Measurements from ENCODE around the gene SLC19A1.

SLC19A1 gene

DNA sequence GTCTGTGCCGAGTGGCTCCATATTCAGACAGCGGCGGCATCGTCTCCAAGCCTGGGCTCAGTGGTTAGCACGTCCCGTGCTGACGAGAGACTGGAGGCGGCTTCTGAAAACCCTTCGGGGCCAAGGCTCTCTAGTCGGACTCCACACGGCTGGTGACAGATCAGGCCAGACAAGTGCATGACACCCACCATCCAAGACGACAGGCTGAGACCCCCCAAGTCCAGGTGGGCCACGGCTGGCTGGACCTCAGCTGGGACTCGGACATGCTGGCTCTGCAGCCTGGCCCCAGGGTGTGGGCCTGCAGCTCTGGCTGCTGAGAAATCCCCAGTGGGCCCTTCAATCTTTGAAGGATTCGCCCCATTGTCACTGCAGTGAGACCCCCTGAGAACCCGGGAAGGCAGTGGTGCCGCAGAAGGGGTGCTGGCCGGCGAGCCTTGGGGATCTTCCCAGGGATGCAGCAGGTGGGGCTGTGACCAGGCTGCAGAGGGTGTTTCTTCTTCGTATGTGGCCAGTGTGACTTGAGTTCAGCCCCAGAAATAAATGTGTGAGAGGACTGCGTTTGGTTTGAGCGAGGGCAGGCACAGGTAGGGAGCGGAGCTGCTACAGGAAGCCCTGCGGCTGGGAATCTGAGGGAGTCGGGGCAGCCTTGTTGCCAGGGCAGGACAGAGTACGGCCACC, 15.9 kb upstream of the SLC19A1 start:
- DNase-seq: peak; percentile 54

DNA sequence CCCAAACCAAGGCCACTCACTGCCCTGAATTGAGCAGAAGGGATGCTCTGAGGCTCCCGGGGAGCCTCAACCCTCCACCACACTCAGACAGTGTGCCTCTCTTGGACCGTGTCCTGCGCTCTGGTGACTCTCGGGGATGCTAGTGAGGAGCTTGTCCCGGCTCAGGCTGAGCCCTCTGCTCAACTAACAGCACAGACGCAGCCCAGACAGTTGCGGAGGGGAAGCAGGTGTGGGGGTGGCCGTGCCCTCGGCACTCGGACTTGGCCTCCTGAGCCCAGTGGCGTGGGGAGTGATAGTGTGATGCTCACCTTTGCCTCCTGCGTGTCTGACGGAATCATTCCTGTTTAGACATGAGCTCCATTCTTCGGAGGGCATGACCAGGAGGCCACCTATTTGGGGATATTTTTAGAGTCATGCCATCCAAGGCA, 15.4 kb upstream of the SLC19A1 start:
- no peak for DNase-seq

DNA sequence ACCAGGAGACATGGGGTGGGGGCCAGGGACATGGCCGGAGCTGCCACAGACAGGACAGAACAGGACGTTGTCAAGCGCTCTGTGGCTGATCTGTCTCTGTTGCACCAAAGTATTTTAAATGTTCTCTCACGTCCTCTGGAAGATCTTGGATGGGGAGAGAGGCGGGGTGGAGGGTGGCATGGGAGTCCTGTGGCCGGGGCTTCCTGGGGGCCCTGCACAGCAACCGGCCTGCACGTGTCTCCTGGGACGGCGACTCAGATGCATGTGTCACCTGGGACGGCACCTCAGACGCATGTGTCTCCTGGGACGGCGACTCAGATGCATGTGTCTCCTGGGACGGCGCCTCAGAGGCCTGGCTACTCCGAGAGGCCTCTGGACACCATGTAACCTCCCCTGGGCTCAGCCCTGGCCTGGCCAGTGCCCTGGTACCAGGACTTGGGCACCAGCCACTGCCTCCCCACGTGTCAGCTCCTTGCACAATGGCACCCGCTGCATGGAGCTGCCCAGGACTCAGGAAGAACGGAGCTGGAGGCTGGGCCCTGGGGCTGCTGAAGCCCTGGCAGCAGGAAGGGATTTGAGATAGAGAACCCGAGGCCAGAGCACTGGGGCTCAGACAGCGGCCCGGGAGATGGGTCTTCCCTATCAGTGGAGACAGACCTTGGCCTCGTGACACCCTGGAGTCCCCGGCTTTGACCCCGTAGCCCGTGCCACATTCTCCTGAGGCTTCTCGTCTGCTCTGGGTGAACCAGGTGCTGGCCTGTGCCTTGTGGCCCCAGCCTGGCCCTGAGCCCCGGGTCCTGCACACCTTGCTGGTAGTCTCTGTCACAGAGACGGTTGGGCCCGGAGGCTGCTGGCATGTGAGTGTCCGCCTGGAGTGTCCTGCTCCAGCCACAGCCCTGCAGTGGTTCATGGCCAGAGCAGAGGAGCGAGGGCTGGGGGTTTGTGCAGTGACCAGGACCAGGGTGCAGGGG, 14.7 kb upstream of the SLC19A1 start:
- DNase-seq: no peak

DNA sequence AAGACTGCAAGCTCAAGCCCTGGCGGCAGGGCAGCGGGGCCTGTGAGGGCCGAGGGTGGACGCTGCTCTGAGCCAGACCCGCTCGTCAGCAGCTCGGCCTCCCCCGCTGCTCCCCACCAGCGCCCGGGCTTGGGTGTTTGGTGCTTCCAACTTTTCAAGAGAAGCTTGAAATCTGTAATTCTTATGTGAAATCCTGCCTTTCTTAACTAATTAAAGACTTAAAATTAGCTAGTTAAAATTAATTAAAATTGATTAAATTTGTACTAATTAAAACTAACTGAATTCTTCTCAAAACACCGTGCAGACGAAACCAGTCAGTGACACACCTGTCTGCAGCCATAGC, 14.0 kb upstream of the SLC19A1 start:
- no peak for DNase-seq

GRCh38 chr21:45555557-45556301, 13.5 kb upstream of the SLC19A1 start:
- DNase-seq: peak; percentile 87

DNA sequence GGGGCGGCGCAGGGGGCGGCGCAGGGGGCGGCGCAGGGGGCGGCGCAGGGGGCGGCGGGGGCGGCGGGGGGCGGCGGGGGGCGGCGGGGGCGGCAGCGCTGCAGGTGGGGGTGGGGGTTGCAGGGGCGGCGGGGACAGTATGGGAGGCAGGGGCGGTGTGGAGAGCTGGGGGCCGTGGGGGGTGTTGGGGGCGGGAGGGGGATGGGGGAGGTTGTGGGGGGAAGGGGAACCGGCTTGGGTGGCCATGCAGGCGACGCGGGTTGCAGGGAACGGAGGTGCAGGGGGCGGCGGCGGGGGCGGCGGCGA, 13.0 kb upstream of the SLC19A1 start:
- no peak for DNase-seq

DNA sequence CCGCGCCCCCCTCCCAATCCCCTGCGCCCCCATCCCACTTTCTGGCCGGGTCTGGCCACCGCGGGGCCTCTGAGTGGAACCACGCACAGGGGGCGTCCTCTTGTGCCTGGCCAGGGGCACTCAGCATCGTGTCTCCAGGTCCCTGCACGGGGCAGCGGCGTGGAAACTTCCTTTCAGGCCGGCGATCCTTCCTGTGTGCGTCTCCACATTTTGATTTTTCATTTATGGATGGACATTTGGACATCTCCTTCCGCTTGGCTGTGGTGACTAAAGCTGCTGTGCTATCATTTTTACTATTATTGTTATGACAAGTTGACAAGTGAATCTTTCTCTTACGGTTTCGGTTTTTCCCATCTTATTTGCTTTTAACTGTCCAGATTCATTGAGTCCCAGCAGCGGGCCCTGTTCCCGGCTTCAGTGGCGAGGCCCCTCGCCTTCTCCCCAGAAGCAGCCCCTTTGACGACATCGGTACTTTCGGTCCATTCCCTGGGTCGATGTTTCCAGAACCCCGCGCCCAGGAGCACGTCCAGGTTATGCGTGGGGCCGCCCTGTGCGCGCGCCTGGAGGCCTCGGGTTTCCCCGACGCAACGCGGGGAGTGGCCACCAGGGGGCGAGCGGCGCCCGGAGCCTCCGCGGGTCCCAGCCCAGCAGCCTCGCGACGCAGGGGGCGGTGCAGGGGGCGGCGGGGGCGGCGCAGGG, 12.4 kb upstream of the SLC19A1 start:
- peak; percentile 98 for DNase-seq

GRCh38 chr21:45552696-45553391, 10.6 kb upstream of the SLC19A1 start:
- DNase-seq: no peak

DNA sequence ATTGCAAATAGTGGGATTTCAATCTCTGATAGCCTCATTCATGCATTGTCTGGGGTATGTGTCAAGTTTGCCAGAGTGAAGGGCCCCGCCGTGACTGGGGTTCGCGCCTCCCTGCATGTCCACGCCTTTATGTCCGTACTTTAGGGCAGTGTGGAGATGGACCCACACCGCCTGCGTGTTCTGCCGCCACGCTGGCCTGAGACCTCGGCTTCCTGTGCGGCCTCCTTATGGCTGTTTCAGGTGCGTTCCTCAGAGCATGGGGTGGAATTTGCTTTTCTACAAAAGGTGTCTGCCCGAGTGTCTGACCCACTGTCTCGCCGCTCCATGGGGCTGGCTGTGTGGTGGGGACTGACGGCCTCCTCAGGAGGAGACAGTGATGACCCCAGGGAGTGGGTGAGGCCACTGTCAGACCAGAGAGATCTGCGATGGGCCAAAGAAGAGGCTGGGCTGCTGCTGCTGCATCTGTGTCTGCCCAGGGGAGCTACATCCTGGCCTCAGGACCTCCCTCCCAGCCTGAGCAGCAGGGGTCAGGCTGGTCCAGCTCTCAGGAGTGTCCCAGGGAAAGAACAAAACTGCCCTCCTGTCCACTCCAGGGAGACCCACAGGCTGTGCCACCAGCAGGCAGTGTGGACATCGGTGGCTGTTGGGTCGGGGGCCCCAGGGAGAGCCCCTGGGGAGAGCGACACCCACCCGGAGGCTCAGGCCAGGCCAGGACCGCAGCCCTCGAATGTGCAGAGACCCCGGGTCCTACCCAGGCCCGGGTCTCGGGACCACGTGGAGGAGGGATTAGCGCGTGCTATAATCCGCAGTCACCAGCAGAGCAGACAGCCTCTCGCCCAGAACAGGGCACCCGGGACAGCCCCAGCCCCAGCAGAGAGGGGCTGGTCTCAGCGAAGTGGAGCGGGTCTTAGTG, 9.8 kb upstream of the SLC19A1 start:
- DNase-seq: no peak

DNA sequence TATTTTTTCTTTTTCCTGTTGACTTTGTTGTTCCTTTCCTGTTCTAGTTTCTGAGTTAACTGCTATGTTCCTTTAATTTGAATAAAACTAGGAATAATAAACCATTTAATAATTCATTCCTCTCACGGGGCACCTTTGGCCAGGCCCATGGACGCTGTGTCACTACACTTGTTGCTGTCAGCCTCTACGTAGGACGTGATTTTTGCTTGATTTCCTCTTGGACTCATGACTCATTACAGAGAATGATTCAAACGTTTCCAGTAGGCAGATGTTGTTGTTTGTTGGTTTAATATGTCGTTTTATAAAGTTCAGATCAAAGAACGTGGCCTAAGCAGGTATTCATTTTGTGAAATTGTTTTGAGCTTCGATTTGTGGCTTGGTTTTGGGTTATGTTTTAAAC, 9.1 kb upstream of the SLC19A1 start:
- DNase-seq: no peak

GRCh38 chr21:45550522-45551210, 8.4 kb upstream of the SLC19A1 start:
- peak; percentile 77 for DNase-seq

DNA sequence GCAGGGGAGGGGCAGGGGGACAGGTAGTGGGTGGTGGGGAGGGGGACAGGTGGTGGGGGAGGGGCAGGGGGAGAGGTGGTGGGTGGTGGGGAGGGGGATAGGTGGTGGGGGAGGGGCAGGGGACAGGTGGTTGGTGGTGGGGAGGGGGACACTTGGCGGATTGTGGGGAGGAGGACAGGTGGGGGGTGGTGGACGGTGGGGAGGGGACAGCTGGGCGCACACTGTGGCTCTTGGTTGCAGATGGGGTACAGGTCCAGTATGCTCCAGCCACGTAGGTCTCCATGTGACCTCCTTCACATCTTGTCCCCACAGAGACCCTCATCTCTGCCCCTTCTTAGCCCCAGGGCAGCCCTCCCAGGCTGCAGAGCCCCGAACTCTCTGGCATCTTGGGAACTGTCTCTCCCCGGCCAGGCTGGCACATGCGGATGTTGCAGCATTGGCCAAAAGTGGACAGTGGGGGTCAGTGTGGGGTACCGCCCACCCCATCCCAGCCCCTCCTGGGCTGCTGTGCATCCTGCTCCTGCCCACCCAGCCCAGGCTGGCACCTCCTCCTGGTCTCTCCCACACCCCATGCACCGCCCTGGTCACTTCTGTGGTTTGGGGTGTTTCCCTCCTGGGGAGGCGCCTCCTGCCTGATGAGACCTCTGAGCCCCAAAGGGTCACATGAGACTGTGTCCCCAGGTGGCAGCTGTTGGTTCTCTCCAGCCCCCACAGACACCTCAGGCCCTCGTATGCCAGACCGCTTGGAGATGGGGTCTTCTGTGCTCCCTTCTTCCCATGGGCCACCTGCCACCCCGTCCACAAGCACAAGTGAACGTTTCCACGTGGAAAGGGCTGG, 7.6 kb upstream of the SLC19A1 start:
- DNase-seq: peak; percentile 67

GRCh38 chr21:45548711-45549491, 6.7 kb upstream of the SLC19A1 start:
- DNase-seq: no peak

GRCh38 chr21:45547545-45547900, 5.3 kb upstream of the SLC19A1 start:
- no peak for DNase-seq

DNA sequence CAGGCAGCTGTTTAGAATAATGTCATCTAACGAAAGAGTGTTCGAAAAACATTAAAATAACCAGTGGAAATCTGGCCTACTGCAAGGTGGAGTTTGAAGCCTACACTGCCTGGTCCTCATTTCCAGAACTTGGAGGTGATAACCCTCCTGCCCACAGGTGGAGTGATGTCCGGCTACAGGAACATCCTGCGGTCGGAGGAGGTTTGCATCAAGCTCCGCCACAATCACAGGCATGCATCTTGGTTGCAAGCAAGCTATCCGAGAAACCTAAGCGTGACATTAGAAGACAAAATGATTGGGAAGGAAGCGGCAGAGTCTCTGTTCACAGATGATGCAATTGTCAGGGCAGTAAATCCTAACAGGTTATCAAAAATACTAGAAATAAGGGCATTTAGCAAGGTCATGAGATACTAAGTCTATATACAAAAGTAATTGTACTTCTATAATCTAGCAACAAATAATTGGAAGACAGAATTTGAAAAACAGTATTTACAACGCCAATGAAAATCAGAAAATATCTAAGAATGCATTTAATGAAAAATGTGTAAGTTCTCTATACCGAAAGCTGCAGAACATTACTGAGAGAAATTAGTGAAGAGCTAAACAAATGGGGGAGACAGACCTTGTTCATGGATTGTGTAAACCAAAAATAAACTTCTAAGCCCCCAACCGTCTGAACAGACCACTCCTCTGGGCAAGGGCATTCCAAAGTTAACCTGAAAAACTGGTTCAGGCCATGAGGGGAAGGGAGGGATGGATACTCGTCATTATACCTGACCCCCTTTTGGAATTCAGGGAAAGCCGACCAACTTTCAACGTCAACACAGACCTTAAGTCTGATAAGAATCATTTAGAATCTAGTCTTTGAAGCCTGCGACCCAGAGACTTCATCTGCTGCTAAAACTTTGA, 4.7 kb upstream of the SLC19A1 start:
- peak; percentile 51 for DNase-seq

- DNase-seq: peak; percentile 53
These were observed 3.7 kb upstream of the SLC19A1 start for GRCh38 chr21:45545691-45546531.

- no peak for DNase-seq
These were observed 3.0 kb upstream of the SLC19A1 start for GRCh38 chr21:45545236-45545570.
